ENCODE results near the gene CADM2. TPM values are rescaled to one million over a fixed set of nuclear protein-coding genes. Genes with fewer than 3 reads are reported as not detected.

Gene CADM2
- total RNA-seq, 1 donor from 2014 or later = 2.1 TPM

- DNase-seq (ENCODE audit: low read depth) = no peak
These were observed 345.7 kb downstream of the CADM2 start for GRCh38 chr3:85304360-85304964.

DNA sequence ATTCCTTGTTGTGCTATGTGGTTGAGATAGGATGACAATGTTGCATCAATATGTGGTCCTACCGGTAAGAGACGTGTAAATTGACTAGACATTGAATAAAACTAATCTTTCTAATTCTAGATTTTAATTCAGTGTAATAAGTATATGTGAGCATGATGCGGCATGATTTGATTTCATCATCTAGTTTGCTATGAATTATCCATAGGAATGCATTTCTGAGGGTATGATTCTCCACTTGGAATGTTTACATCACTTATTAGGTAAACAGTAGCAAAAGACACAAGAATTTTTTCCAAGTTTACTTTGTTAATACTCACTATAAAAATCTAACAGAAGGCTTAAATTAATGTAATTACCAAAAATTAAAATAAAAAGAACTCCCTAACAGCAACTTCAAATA, 353.5 kb downstream of the CADM2 start:
- no peak for DNase-seq (ENCODE audit: low read depth)

GRCh38 chr3:85313380-85313779, 354.6 kb downstream of the CADM2 start:
- DNase-seq (ENCODE audit: low read depth) = no peak

GRCh38 chr3:85316252-85316651, 357.5 kb downstream of the CADM2 start:
- DNase-seq (ENCODE audit: low read depth) = no peak

- no peak for DNase-seq (ENCODE audit: low read depth)
These were observed 363.1 kb downstream of the CADM2 start for GRCh38 chr3:85321892-85322291.

DNA sequence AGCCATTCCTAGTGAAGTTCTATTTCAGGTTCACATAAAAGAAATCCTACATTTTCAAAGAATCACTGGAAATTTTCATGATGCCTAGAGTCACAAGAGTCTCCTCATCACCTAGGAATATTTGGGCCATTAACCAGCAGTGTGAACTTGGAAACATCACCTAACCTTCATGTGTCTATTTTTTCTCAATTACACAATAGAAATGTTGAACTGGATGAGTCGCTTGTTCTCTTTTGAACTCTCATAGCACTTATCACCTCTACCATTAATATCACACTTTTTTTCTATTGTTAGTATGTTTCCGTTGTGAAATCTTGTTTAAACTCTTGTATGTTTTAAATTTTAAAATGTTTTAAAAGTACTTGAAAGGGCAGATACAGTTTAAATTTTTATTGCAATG, 371.3 kb downstream of the CADM2 start:
- DNase-seq (ENCODE audit: low read depth) = no peak

- no peak for DNase-seq (ENCODE audit: low read depth)
These were observed 379.1 kb downstream of the CADM2 start for GRCh38 chr3:85337895-85338294.

- peak; percentile 1 for DNase-seq (ENCODE audit: low read depth)
These were observed 384.1 kb downstream of the CADM2 start for GRCh38 chr3:85342915-85343314.

- no peak for DNase-seq (ENCODE audit: low read depth)
These were observed 396.8 kb downstream of the CADM2 start for GRCh38 chr3:85355572-85355971.

- DNase-seq (ENCODE audit: low read depth) = peak; percentile 5
These were observed 402.1 kb downstream of the CADM2 start for GRCh38 chr3:85360742-85361387.

GRCh38 chr3:85364296-85364909, 405.6 kb downstream of the CADM2 start:
- DNase-seq (ENCODE audit: low read depth) = no peak

DNA sequence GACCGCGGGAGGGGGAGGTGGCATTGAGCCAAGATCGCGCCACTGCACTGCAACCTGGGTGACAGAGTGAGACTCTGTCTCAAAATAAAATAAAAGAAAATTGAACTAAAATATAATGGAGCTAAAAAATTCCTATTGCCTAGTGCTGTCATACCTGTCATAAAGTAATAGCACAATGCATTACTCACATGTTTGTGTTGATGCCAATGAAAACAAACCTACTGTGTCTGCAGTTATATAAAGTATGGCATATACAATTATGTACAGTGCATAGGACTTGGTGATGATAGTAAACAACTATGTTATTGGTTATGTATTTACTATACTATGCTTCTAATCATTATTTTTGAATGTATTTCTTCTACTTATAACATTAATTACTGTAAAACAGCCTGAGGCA, 411.6 kb downstream of the CADM2 start:
- no peak for DNase-seq (ENCODE audit: low read depth)

DNA sequence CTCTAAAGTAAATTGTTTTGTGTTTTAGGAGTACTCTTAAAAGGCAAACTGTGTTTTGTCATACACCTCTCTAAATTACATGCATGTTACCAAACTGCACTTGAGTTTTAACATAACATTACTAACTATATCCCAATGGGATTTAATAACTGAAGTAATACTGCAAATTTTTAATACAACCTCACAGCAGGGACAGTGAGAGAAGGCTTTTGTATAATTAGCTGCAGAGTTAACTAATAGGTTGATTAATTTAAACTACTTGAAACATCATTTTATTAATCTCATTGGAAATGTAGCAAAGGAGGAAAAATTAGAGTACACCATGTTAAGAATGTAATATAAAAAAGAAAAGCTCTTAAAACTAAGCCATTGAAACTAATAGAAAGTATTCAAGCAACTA, 417.3 kb downstream of the CADM2 start:
- no peak for DNase-seq (ENCODE audit: low read depth)

- DNase-seq (ENCODE audit: low read depth) = no peak
These were observed 418.3 kb downstream of the CADM2 start for GRCh38 chr3:85377115-85377514.

DNA sequence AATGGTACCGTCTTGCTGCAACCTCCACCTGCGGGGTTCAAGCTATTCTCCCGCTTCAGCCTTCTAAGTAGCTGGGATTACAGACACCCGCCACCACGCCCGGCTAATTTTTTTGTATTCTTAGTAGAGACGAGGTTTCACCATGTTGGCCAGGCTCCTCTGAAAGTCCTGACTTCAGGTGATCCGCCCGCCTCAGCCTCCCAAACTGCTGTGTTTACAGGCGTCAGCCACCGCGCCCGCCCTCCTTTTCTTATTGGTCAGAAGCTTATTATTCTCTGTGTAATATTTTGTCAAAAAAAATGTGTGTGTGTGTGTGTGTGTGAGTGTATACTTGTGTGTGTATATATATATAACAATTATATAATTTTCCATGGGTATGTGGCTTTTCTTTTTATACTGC, 425.6 kb downstream of the CADM2 start:
- DNase-seq (ENCODE audit: low read depth) = no peak

GRCh38 chr3:85387913-85388505, 429.2 kb downstream of the CADM2 start:
- DNase-seq (ENCODE audit: low read depth) = no peak

DNA sequence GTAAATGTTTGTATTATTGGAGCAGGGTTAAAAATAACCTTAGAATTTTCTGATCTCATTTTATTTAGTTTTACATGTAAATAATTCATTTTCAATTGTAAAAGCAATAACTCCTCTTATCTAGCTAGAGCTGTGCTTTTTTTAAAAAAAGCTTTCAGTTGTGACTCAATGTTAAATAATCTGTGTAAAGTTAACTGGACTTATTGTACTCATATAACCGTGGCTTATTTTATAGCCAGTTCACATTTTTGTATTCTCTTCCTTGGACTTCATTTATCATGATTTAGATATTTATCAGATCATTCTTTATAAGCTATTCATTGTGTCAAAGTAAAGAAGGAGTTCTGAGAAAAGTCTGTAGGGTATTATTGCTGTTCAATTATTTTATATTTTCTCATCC, 435.6 kb downstream of the CADM2 start:
- no peak for DNase-seq (ENCODE audit: low read depth)

GRCh38 chr3:85397434-85397833, 438.6 kb downstream of the CADM2 start:
- DNase-seq (ENCODE audit: low read depth) = no peak

DNA sequence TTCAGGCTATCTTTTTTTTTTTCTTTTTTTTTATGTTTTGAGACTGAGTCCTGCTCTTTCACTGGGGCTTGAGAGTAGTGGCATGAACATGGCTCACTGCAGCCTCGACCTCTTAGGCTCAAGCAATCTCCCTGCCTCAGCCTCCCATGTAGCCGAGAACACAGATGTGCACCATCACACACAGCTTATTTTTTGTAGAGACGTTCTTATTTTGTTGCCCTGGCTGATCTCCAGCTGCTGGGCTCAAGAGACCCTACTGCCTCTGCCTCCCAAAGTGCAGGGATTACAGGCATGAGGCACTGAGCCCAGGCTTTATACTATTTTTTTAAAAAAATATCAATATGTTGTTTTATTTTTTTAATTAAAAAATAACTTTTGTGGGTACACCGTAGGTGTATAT, 467.3 kb downstream of the CADM2 start:
- no peak for DNase-seq (ENCODE audit: low read depth)

DNA sequence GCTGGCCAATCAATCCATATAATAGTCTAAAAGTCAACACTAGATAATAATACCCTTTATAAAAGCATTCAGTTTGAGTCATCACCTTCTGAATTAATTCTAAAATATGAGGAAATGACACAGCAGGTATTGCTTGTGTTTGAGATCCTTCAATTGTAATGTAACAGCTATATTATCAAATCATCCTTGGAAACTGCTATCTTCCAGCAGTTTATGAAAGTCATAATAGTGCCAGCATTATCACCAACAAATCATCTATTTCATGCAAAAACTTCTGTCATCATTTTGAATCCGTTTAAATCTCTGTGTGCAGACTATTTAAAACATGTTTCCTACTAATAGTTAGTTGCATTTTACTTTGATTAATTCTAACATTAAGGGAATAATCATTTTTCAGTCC, 468.7 kb downstream of the CADM2 start:
- DNase-seq (ENCODE audit: low read depth) = no peak

DNA sequence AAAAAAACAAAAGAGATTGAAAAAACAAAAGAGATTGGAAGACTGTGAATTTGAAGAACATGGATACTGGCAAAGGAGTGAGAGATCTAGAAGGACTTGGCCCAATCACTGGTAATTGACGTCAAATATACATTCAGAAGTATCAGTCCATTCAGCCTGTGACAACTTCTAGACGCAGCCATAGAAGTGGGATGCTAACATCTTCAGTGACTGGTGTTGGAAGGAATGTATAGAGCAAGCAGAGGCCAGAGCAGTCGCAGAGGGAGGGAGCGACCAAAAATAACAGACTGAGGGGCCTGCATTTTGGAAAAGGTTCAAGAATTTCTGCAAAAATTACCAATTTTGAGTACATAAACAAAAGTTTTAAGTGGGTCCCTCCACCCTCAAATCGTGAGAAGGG, 473.3 kb downstream of the CADM2 start:
- no peak for DNase-seq (ENCODE audit: low read depth)

DNA sequence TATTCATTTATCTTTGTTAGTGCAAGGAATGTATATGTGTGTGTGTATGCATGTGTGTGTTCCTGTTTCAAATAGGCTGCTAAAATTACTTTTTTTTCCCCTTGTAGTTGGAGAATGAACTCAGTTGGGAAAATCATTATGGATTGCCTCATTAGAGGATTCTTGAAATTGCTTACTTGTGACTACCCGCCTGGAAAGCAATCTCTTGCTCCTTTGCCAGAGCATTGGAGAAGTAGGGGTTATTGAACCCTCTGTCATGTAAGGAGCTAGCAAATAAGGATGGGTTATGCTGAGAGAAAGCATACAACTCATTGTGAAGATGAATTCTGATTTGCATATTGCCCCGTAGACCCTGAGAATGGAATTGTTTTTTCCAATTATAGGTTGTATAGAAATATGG, 474.5 kb downstream of the CADM2 start:
- DNase-seq (ENCODE audit: low read depth) = no peak
